PC-3 (cell line): ENCODE data around the gene DCAF12. TPM values are rescaled to one million over a fixed set of nuclear protein-coding genes. Genes with fewer than 3 reads are reported as not detected.

Source experiments
- ATAC-seq: fragments of 200-7000 bp; cut with Tn5 transposase; 2 replicates; pipeline ENCODE4 v1.9.1; 2020; ENCODE audit warnings: mild to moderate bottlenecking, moderate library complexity
- BruUV-seq: library from RNA; stranded (reverse); fragments of 400-500 nt; replicated peaks from 2 replicates; lab custom pipeline; 2021; lab: Mats Ljungman, UMichigan
- CTCF ChIA-PET: fragments of 300-600 bp; sonication (Branson Sonifier 250); formaldehyde crosslinking; loops from one replicate; lab custom pipeline; 2022; ENCODE audit warnings: antibody characterized with exemption; lab: Charles Lee
- POLR2A ChIA-PET: fragments of 300-600 bp; sonication (Branson Sonifier 250); formaldehyde crosslinking; loops from one replicate; lab custom pipeline; 2022; ENCODE audit warnings: antibody characterized with exemption; ENCODE audit not compliant: unreplicated experiment; lab: Charles Lee
- DNase-seq: peaks from one replicate; pipeline ENCODE4 v3.0.0-alpha.2; 2015
- H2AFZ ChIP-seq: fragments of 300-600 bp; sonication (generic); 2 replicates; pipeline ENCODE4 v1.6.0; 2016; ENCODE audit warnings: antibody characterized with exemption, low read length
- H3F3A ChIP-seq: fragments of 300-600 bp; sonication (generic); one replicate; pipeline ENCODE4 v1.6.0; 2017; ENCODE audit warnings: antibody characterized with exemption, low read length, control low read depth, mild to moderate bottlenecking; ENCODE audit not compliant: unreplicated experiment
- H3K27ac ChIP-seq: fragments of 300-600 bp; sonication (generic); 2 replicates; pipeline ENCODE4 v1.5.1; 2016; ENCODE audit warnings: mild to moderate bottlenecking, low read length
- H3K27me3 ChIP-seq: fragments of 300-600 bp; sonication (generic); 2 replicates; pipeline ENCODE4 v1.6.1; 2016; ENCODE audit warnings: low read length, mixed read lengths
- H3K36me3 ChIP-seq: fragments of 300-600 bp; sonication (generic); 2 replicates; pipeline ENCODE4 v1.6.1; 2016; ENCODE audit warnings: low read depth, mixed run types, low read length, mixed read lengths
- H3K4me1 ChIP-seq: fragments of 300-600 bp; sonication (generic); 2 replicates; pipeline ENCODE4 v1.5.1; 2016; ENCODE audit warnings: low read length; ENCODE audit not compliant: insufficient read depth
- H3K4me2 ChIP-seq: fragments of 300-600 bp; sonication (generic); 2 replicates; pipeline ENCODE4 v1.6.0; 2016; ENCODE audit warnings: low read length
- H3K4me3 ChIP-seq: fragments of 300-600 bp; sonication (generic); 2 replicates; pipeline ENCODE4 v1.5.1; 2016; ENCODE audit warnings: mild to moderate bottlenecking, low read length, mixed read lengths
- H3K79me2 ChIP-seq: fragments of 300-600 bp; sonication (generic); 2 replicates; pipeline ENCODE4 v1.6.1; 2017; ENCODE audit warnings: low read length, mixed read lengths
- H3K9ac ChIP-seq: fragments of 300-600 bp; sonication (generic); 2 replicates; pipeline ENCODE4 v1.6.0; 2016; ENCODE audit warnings: mild to moderate bottlenecking, low read length
- H3K9me2 ChIP-seq: fragments of 300-600 bp; sonication (generic); replicated peaks from 2 replicates; pipeline ENCODE4 v1.6.1; 2016; ENCODE audit warnings: mixed run types, low read length, mixed read lengths
- H3K9me3 ChIP-seq: fragments of 300-600 bp; sonication (generic); 2 replicates; pipeline ENCODE4 v1.6.1; 2016; ENCODE audit warnings: low read length, mixed read lengths
- H4K20me1 ChIP-seq: fragments of 300-600 bp; sonication (generic); 2 replicates; pipeline ENCODE4 v1.6.1; 2016; ENCODE audit warnings: low read length, mixed read lengths
- EZH2 ChIP-seq: fragments of 300-600 bp; sonication (generic); IDR thresholded peaks from one replicate; pipeline ENCODE4 v1.6.1; 2017; ENCODE audit warnings: antibody characterized with exemption, mild to moderate bottlenecking, low read length; ENCODE audit not compliant: unreplicated experiment
- EZH2phosphoT487 ChIP-seq: fragments of 300-600 bp; sonication (generic); IDR thresholded peaks from 2 replicates; pipeline ENCODE4 v1.6.1; 2018; ENCODE audit warnings: mild to moderate bottlenecking, antibody characterized with exemption, low read length, borderline replicate concordance
- intact Hi-C: fragments of 100-400 bp; cut with micrococcal nuclease; formaldehyde crosslinking; loops from 2 replicates; pipeline ENCODE4 v1.9.0; 2023
- total RNA-seq: library from RNA; depleted of rRNA; stranded (reverse); fragments of >200 nt; gene quantifications from 2 replicates; pipeline ENCODE4 v1.2.3, GENCODE V29; 2014
- TF ChIP-seq, protein P1 (sequence below): fragments of 300-600 bp; sonication (generic); conservative IDR thresholded peaks from 2 replicates; pipeline ENCODE4 v1.5.1; 2017; ENCODE audit warnings: antibody characterized with exemption, low read depth, mild to moderate bottlenecking, low read length

DCAF12 gene
- total RNA-seq, 1 experiment from 2014 or later, result 12.9 TPM

DNA sequence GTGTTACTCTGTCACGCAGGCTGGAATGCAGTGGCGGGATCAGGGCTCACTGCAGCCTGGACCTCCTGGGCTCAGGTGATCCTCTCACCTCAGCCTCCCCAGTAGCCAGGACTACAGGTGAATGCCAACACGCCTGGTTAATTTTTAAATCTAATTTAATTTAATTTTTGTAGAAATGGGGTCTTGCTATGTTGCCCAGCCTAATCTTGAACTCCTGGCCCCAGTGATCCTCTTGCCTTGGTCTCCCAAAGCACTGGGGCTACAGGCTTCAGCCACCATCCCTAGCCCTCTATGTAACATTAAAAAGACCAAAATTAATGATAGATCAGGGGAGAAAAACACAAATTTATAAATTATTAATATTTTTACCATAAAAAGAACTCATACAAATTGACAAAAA is 66.5 kb downstream of the DCAF12 start:
- Histone ChIP-seq H3K9ac (no peak overlapping the region), H3F3A (no peaks in the 10 kb centered on the region), H3K79me2 (no peaks in the 10 kb centered on the region), H2AFZ (no peak overlapping the region), H3K4me2 (no peak overlapping the region), H3K9me3 (no peaks in the 10 kb centered on the region), H4K20me1 (no peaks in the 10 kb centered on the region), H3K36me3 (no peaks in the 10 kb centered on the region), H3K9me2 (no peaks in the 10 kb centered on the region), H3K27me3 (no peaks in the 10 kb centered on the region), H3K4me1 (no peaks in the 10 kb centered on the region), H3K27ac (no peak overlapping the region), H3K4me3 (no peak overlapping the region)
- intact Hi-C loops, result no loop called here
- CTCF ChIA-PET, result no interaction called here
- POLR2A ChIA-PET, result no interaction called here
- no peak for TF ChIP-seq EZH2phosphoT487
- TF ChIP-seq, protein P1, sequence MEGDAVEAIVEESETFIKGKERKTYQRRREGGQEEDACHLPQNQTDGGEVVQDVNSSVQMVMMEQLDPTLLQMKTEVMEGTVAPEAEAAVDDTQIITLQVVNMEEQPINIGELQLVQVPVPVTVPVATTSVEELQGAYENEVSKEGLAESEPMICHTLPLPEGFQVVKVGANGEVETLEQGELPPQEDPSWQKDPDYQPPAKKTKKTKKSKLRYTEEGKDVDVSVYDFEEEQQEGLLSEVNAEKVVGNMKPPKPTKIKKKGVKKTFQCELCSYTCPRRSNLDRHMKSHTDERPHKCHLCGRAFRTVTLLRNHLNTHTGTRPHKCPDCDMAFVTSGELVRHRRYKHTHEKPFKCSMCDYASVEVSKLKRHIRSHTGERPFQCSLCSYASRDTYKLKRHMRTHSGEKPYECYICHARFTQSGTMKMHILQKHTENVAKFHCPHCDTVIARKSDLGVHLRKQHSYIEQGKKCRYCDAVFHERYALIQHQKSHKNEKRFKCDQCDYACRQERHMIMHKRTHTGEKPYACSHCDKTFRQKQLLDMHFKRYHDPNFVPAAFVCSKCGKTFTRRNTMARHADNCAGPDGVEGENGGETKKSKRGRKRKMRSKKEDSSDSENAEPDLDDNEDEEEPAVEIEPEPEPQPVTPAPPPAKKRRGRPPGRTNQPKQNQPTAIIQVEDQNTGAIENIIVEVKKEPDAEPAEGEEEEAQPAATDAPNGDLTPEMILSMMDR, result no peak
- TF ChIP-seq EZH2, result no peak
- no TSS peak for BruUV-seq
- DNase-seq (no peak), ATAC-seq (no peak)

DNA sequence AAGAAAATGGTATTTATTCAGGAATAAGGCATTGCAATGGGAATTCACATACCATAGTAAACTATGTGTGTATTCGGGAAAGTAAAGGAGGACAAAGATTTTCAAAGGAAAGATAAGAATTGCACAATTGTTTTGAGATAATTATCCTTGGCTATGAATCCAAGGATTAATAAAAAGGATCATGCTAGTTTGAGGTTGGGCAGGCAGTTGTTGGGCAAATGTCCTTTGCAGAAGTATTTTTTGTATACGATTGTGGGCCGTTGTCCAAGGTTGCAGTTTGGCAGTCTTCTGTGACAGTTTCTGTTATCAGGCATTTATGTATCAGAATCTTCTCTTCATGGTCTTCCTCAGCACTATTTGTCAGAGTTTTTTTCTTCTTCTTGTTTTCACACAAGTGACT is 67.2 kb downstream of the DCAF12 start:
- POLR2A ChIA-PET, result no interaction called here
- ATAC-seq, result no peak
- H3K79me2 ChIP-seq, result no peaks in the 10 kb centered on the region

More for the DNA sequence above, 67.2 kb downstream of the DCAF12 start:
- TF ChIP-seq, protein P1, result no peak
- no peak for TF ChIP-seq EZH2
- TF ChIP-seq EZH2phosphoT487, result no peak
- no peaks in the 10 kb centered on the region for H3K9me3 ChIP-seq
- no peaks in the 10 kb centered on the region for H4K20me1 ChIP-seq
- H2AFZ ChIP-seq, result no peak overlapping the region; the same call in 1 of the 2 replicates
- no peak overlapping the region for H3K9ac ChIP-seq
- intact Hi-C loops, result no loop called here
- no peaks in the 10 kb centered on the region for H3K36me3 ChIP-seq
- BruUV-seq, result no TSS peak
- no peaks in the 10 kb centered on the region for H3F3A ChIP-seq
- H3K4me2 ChIP-seq, result no peak overlapping the region
- no peaks in the 10 kb centered on the region for H3K9me2 ChIP-seq
- no peaks in the 10 kb centered on the region for H3K4me1 ChIP-seq
- no peaks in the 10 kb centered on the region for H3K27me3 ChIP-seq
- no peak overlapping the region for H3K27ac ChIP-seq
- CTCF ChIA-PET, result no interaction called here
- no peak for DNase-seq
- H3K4me3 ChIP-seq, result no peak overlapping the region
